Muscle layer of duodenum (tissue), 2 donors: ENCODE results near the gene GSK3A.
A peak's percentile ranks its signal among the peaks of the same experiment; 100 is the strongest.

Source experiments
- H3K27ac ChIP-seq: one replicate; pipeline ENCODE4 v1.7.0; 2013; ENCODE audit warnings: mild to moderate bottlenecking, low read length
- H3K27me3 ChIP-seq: one replicate; pipeline ENCODE4 v1.7.0; 2013; ENCODE audit warnings: low read depth, mild to moderate bottlenecking, control low read depth, low read length
- H3K36me3 ChIP-seq, 2 donors: one replicate each; pipeline ENCODE4 v1.7.0; 2013; ENCODE audit warnings: low read length in 2 of 2, control low read depth in 1 of 2, mild to moderate bottlenecking in 1 of 2; ENCODE audit not compliant: insufficient read depth in 2 of 2, control insufficient read depth in 1 of 2
- H3K4me1 ChIP-seq, 2 donors: one replicate each; pipeline ENCODE4 v1.7.0; 2013; ENCODE audit warnings: low read length in 2 of 2, mild to moderate bottlenecking in 2 of 2, control low read depth in 1 of 2, moderate library complexity in 1 of 2; ENCODE audit not compliant: insufficient read depth in 2 of 2, control insufficient read depth in 1 of 2
- H3K4me3 ChIP-seq, 2 donors: one replicate each; pipeline ENCODE4 v1.7.0; 2013; ENCODE audit warnings: low read length in 2 of 2, low read depth in 1 of 2, mild to moderate bottlenecking in 1 of 2
- H3K9me3 ChIP-seq, 2 donors: one replicate each; pipeline ENCODE4 v1.7.0; 2013; ENCODE audit warnings: low read length in 2 of 2, control low read depth in 1 of 2, mild to moderate bottlenecking in 1 of 2; ENCODE audit not compliant: control insufficient read depth in 1 of 2
- donor health status: healthy.

Gene GSK3A

GRCh38 chr19:42285988-42286348 is 43.6 kb upstream of the GSK3A start:
- Histone ChIP-seq H3K4me3 (peak overlapping the region; percentile 21 to 71), H3K27ac (peak overlapping the region; percentile 8)

GRCh38 chr19:42285541-42285941 is 43.1 kb upstream of the GSK3A start:
- peaks cover 31 to 52% of the 10 kb centered on the region in 2 donors for H3K4me1 ChIP-seq
- peak overlapping the region; percentile 8 for H3K27ac ChIP-seq
- peaks cover 32 to 48% of the 10 kb centered on the region in 2 donors for H3K36me3 ChIP-seq
- no peaks in the 10 kb centered on the region for H3K9me3 ChIP-seq
- peak overlapping the region; percentile 65 to 71 for H3K4me3 ChIP-seq
- no peaks in the 10 kb centered on the region for H3K27me3 ChIP-seq

More at GRCh38 chr19:42285988-42286348, 43.6 kb upstream of the GSK3A start:
- no peaks in the 10 kb centered on the region for H3K27me3 ChIP-seq
- H3K9me3 ChIP-seq, result no peaks in the 10 kb centered on the region
- peaks cover 36 to 53% of the 10 kb centered on the region in 2 donors for H3K36me3 ChIP-seq
- peaks cover 31 to 52% of the 10 kb centered on the region in 2 donors for H3K4me1 ChIP-seq

GRCh38 chr19:42284591-42285341 is 42.4 kb upstream of the GSK3A start:
- peak overlapping the region; percentile 65 to 71 for H3K4me3 ChIP-seq
- no peaks in the 10 kb centered on the region for H3K27me3 ChIP-seq
- peaks cover 27 to 41% of the 10 kb centered on the region in 2 donors for H3K36me3 ChIP-seq
- H3K9me3 ChIP-seq, result no peaks in the 10 kb centered on the region
- H3K27ac ChIP-seq, result peak overlapping the region; percentile 14
- peaks cover 31 to 52% of the 10 kb centered on the region in 2 donors for H3K4me1 ChIP-seq

GRCh38 chr19:42284066-42284501 is 41.7 kb upstream of the GSK3A start:
- Histone ChIP-seq H3K27ac (no peak overlapping the region), H3K4me1 (peaks cover 37 to 58% of the 10 kb centered on the region in 2 donors), H3K4me3 (no peak overlapping the region), H3K36me3 (peaks cover 20 to 34% of the 10 kb centered on the region in 2 donors), H3K27me3 (no peaks in the 10 kb centered on the region), H3K9me3 (no peaks in the 10 kb centered on the region)

GRCh38 chr19:42283188-42284065 is 41.0 kb upstream of the GSK3A start:
- peak overlapping the region; percentile 52 to 61 for H3K4me3 ChIP-seq
- H3K27ac ChIP-seq, result peak overlapping the region; percentile 89

GRCh38 chr19:42282819-42283187 is 40.4 kb upstream of the GSK3A start:
- Histone ChIP-seq H3K27me3 (no peaks in the 10 kb centered on the region), H3K27ac (peak overlapping the region; percentile 89), H3K9me3 (no peaks in the 10 kb centered on the region), H3K36me3 (peaks cover 8 to 21% of the 10 kb centered on the region in 2 donors), H3K4me1 (peaks cover 50 to 71% of the 10 kb centered on the region in 2 donors), H3K4me3 (peak overlapping the region in 1 of 2 donors; percentile 52)

More at GRCh38 chr19:42283188-42284065, 41.0 kb upstream of the GSK3A start:
- Histone ChIP-seq H3K27me3 (no peaks in the 10 kb centered on the region), H3K9me3 (no peaks in the 10 kb centered on the region), H3K4me1 (peaks cover 44 to 65% of the 10 kb centered on the region in 2 donors), H3K36me3 (peaks cover 14 to 27% of the 10 kb centered on the region in 2 donors)

- Histone ChIP-seq H3K9me3 (no peaks in the 10 kb centered on the region), H3K27ac (peak overlapping the region; percentile 75), H3K4me1 (peaks cover 57 to 75% of the 10 kb centered on the region in 2 donors), H3K4me3 (peak overlapping the region in 1 of 2 donors; percentile 53), H3K36me3 (peaks cover under 1 to 14% of the 10 kb centered on the region in 2 donors), H3K27me3 (no peaks in the 10 kb centered on the region)
Observed at GRCh38 chr19:42281827-42282762, 39.7 kb upstream of the GSK3A start.

GRCh38 chr19:42281146-42281826 is 38.9 kb upstream of the GSK3A start:
- Histone ChIP-seq H3K4me3 (peak overlapping the region in 1 of 2 donors; percentile 53), H3K9me3 (no peaks in the 10 kb centered on the region), H3K36me3 (peaks cover 0 to 11% of the 10 kb centered on the region in 2 donors), H3K27ac (peak overlapping the region; percentile 79), H3K4me1 (peaks cover 57 to 73% of the 10 kb centered on the region in 2 donors), H3K27me3 (no peaks in the 10 kb centered on the region)

GRCh38 chr19:42280815-42281145 is 38.4 kb upstream of the GSK3A start:
- no peaks in the 10 kb centered on the region for H3K9me3 ChIP-seq
- H3K27me3 ChIP-seq, result no peaks in the 10 kb centered on the region
- peaks cover 52 to 73% of the 10 kb centered on the region in 2 donors for H3K4me1 ChIP-seq
- H3K27ac ChIP-seq, result no peak overlapping the region
- H3K36me3 ChIP-seq, result peaks cover 0 to 11% of the 10 kb centered on the region in 2 donors
- peak overlapping the region; percentile 65 to 91 for H3K4me3 ChIP-seq
